Natural killer cell (primary cell): ENCODE results near the gene TNIK. TPM values are rescaled to one million over a fixed set of nuclear protein-coding genes. Genes with fewer than 3 reads are reported as not detected.

Source experiments
- ATAC-seq, 3 donors: fragments of 150-1000 bp in 2 of 3; fragments of 200-7000 bp in 1 of 3; cut with Tn5 transposase; 1 replicate in 1 of 3; 2 replicates in 2 of 3; pipeline ENCODE4 v1.10.0; 2021; ENCODE audit warnings: mild to moderate bottlenecking in 2 of 3, moderate library complexity in 2 of 3
- DNase-seq, 2 donors: peaks; one replicate each; pipeline versions ENCODE4 v3.0.0 to v3.0.0-alpha.2; 2013 to 2021; ENCODE audit warnings: mixed read lengths in 1 of 2
- H3K27ac ChIP-seq: one replicate; pipeline ENCODE4 v1.5.1; 2013; ENCODE audit warnings: mild to moderate bottlenecking, low read length
- H3K27me3 ChIP-seq: one replicate; pipeline ENCODE4 v1.6.1; 2013; ENCODE audit warnings: low read length; ENCODE audit not compliant: control insufficient read depth, insufficient read depth
- H3K36me3 ChIP-seq: one replicate; pipeline ENCODE4 v1.6.1; 2013; ENCODE audit warnings: low read length; ENCODE audit not compliant: control insufficient read depth, insufficient read depth
- H3K4me1 ChIP-seq: one replicate; pipeline ENCODE4 v1.6.1; 2013; ENCODE audit warnings: low read length; ENCODE audit not compliant: control insufficient read depth, insufficient read depth
- H3K4me3 ChIP-seq: one replicate; pipeline ENCODE4 v1.5.1; 2013; ENCODE audit warnings: low read length
- H3K9me3 ChIP-seq: one replicate; pipeline ENCODE4 v1.6.1; 2013; ENCODE audit warnings: low read length; ENCODE audit not compliant: control insufficient read depth, insufficient read depth
- H3K27ac Mint-ChIP-seq, 2 donors: one replicate each; pipeline ENCODE4 v1.8.0; 2022; ENCODE audit warnings: mild to moderate bottlenecking in 2 of 2, mixed read lengths in 2 of 2, moderate library complexity in 1 of 2
- H3K27me3 Mint-ChIP-seq, 2 donors: one replicate each; pipeline ENCODE4 v1.8.0; 2022; ENCODE audit warnings: low read depth in 2 of 2, mixed read lengths in 2 of 2
- H3K36me3 Mint-ChIP-seq: one replicate; pipeline ENCODE4 v1.8.0; 2022; ENCODE audit warnings: mixed read lengths
- H3K4me1 Mint-ChIP-seq, 2 donors: one replicate each; pipeline ENCODE4 v1.8.0; 2022; ENCODE audit warnings: mixed read lengths in 2 of 2
- H3K4me3 Mint-ChIP-seq: one replicate; pipeline ENCODE4 v1.8.0; 2022; ENCODE audit warnings: mild to moderate bottlenecking, moderate library complexity, mixed read lengths
- H3K9me3 Mint-ChIP-seq, 2 donors: one replicate each; pipeline ENCODE4 v1.8.0; 2022; ENCODE audit warnings: mixed read lengths in 2 of 2
- CTCF ChIP-seq: fragments of 200-600 bp; IDR thresholded peaks from one replicate; pipeline ENCODE4 v1.8.0; 2022; ENCODE audit warnings: antibody characterized with exemption
- WGBS: methylation state at CpG from one replicate; pipeline ENCODE4 v1.1.7; 2013; ENCODE audit warnings: missing lambda C conversion rate; ENCODE audit not compliant: insufficient coverage; 5-methylcytosine and 5-hydroxymethylcytosine counted together
- intact Hi-C: fragments of 100-400 bp; cut with micrococcal nuclease; formaldehyde crosslinking; loops from one replicate; pipeline ENCODE4 v1.14.2; 2022
- total RNA-seq, 4 donors: library from RNA; stranded (reverse); fragments of 120-200 nt in 1 of 4; gene quantifications; one replicate each; pipeline versions ENCODE4 v1.2.3 to v1.2.4, GENCODE V29; 2013 to 2022

Gene TNIK
- total RNA-seq, 3 donors from 2014 or later (not counting 1 experiment from before 2014, with no cell fraction given): 93.7 to 122 (median 119) TPM

GRCh38 chr3:171346019-171346418 is 114.2 kb downstream of the TNIK start:
- no peak for ATAC-seq
- intact Hi-C loops: no loop called here
- 100% methylated on average over 1 of the region's 1 CpG for WGBS
- no peaks in the 10 kb centered on the region for H3K36me3 ChIP-seq
- Mint-ChIP-seq H3K36me3 (no peaks in the 10 kb centered on the region), H3K4me3 (no peak overlapping the region), H3K9me3 (peaks cover 0 to 2% of the 10 kb centered on the region in 2 donors), H3K27ac (peak overlapping the region; percentile 24 to 76), H3K4me1 (peaks cover 71 to 83% of the 10 kb centered on the region in 2 donors), H3K27me3 (no peaks in the 10 kb centered on the region)
- TF ChIP-seq CTCF: no peak
- peaks cover 8% of the 10 kb centered on the region for H3K4me1 ChIP-seq
- H3K9me3 ChIP-seq: no peaks in the 10 kb centered on the region
- H3K27me3 ChIP-seq: no peaks in the 10 kb centered on the region
- no peak overlapping the region for H3K4me3 ChIP-seq
- no peak for DNase-seq
- H3K27ac ChIP-seq: no peak overlapping the region

GRCh38 chr3:171345107-171345843 is 114.9 kb downstream of the TNIK start:
- Histone ChIP-seq H3K9me3 (no peaks in the 10 kb centered on the region), H3K36me3 (no peaks in the 10 kb centered on the region), H3K27me3 (no peaks in the 10 kb centered on the region), H3K27ac (no peak overlapping the region), H3K4me3 (no peak overlapping the region), H3K4me1 (peaks cover 8% of the 10 kb centered on the region)
- no peak for DNase-seq
- H3K27me3 Mint-ChIP-seq: no peaks in the 10 kb centered on the region
- peak overlapping the region; percentile 4 to 24 for H3K27ac Mint-ChIP-seq
- peaks cover 0 to 2% of the 10 kb centered on the region in 2 donors for H3K9me3 Mint-ChIP-seq
- H3K4me3 Mint-ChIP-seq: no peak overlapping the region
- H3K4me1 Mint-ChIP-seq: peaks cover 66 to 81% of the 10 kb centered on the region in 2 donors
- intact Hi-C loops: no loop called here
- H3K36me3 Mint-ChIP-seq: no peaks in the 10 kb centered on the region
- no peak for TF ChIP-seq CTCF
- whole genome bisulfite sequencing: 83% methylated on average over 1 of the region's 2 CpGs
- peak in 1 of 3 donors; percentile 30 for ATAC-seq

GRCh38 chr3:171343693-171344092 is 116.5 kb downstream of the TNIK start:
- H3K36me3 ChIP-seq: no peaks in the 10 kb centered on the region
- no peak for DNase-seq
- Mint-ChIP-seq H3K4me3 (no peak overlapping the region), H3K9me3 (peaks cover 0 to 2% of the 10 kb centered on the region in 2 donors), H3K36me3 (no peaks in the 10 kb centered on the region), H3K4me1 (peaks cover 66 to 78% of the 10 kb centered on the region in 2 donors), H3K27me3 (no peaks in the 10 kb centered on the region), H3K27ac (peak overlapping the region in 1 of 2 donors; percentile 6)
- no peak for TF ChIP-seq CTCF
- H3K9me3 ChIP-seq: no peaks in the 10 kb centered on the region
- no peaks in the 10 kb centered on the region for H3K27me3 ChIP-seq
- WGBS: 45% methylated on average over 1 of the region's 1 CpG
- intact Hi-C loops: no loop called here
- no peak overlapping the region for H3K4me3 ChIP-seq
- peaks cover 8% of the 10 kb centered on the region for H3K4me1 ChIP-seq
- no peak overlapping the region for H3K27ac ChIP-seq
- ATAC-seq: no peak
